ENCODE measurements around the gene DDAH1. TPM values are rescaled to one million over a fixed set of nuclear protein-coding genes. Genes with fewer than 3 reads are reported as not detected.

Gene DDAH1
- total RNA-seq, 4 donors from 2014 or later: 12.9 to 28.9 (median 18.2) TPM

DNA sequence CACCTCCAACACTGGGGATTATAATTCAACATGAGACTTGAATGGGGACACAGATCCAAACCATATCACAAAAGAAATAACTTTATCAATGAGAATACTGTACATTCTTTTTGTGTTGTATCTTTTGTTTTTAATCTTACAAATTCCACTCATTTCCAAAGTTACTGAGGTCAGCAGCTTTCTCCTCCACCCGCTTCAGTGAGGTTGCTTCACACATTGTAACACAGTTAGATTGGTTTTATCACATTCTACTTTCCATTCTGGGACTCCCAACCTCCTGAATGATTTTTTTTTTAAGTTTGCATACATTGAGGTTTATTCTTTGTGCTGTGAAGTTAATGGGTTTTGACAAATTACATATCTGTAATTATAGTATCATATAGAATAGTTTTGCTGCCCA, 43.8 kb downstream of the DDAH1 start:
- H3K27me3 ChIP-seq: no peaks in the 10 kb centered on the region
- no peak overlapping the region for H3K27ac ChIP-seq
- no peaks in the 10 kb centered on the region for H3K36me3 ChIP-seq
- no peak for DNase-seq
- no peak overlapping the region for H3K4me3 ChIP-seq
- intact Hi-C loops (cut with DNase I; ENCODE audit: low total_unique reads): no loop called here
- TF ChIP-seq POLR2A (IDR thresholded peaks at IDR 0.05): no peak
- TF ChIP-seq, protein P1, sequence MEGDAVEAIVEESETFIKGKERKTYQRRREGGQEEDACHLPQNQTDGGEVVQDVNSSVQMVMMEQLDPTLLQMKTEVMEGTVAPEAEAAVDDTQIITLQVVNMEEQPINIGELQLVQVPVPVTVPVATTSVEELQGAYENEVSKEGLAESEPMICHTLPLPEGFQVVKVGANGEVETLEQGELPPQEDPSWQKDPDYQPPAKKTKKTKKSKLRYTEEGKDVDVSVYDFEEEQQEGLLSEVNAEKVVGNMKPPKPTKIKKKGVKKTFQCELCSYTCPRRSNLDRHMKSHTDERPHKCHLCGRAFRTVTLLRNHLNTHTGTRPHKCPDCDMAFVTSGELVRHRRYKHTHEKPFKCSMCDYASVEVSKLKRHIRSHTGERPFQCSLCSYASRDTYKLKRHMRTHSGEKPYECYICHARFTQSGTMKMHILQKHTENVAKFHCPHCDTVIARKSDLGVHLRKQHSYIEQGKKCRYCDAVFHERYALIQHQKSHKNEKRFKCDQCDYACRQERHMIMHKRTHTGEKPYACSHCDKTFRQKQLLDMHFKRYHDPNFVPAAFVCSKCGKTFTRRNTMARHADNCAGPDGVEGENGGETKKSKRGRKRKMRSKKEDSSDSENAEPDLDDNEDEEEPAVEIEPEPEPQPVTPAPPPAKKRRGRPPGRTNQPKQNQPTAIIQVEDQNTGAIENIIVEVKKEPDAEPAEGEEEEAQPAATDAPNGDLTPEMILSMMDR (IDR thresholded peaks at IDR 0.05): no peak
- H3K9me3 ChIP-seq: no peaks in the 10 kb centered on the region
- no peaks in the 10 kb centered on the region for H3K4me1 ChIP-seq

DNA sequence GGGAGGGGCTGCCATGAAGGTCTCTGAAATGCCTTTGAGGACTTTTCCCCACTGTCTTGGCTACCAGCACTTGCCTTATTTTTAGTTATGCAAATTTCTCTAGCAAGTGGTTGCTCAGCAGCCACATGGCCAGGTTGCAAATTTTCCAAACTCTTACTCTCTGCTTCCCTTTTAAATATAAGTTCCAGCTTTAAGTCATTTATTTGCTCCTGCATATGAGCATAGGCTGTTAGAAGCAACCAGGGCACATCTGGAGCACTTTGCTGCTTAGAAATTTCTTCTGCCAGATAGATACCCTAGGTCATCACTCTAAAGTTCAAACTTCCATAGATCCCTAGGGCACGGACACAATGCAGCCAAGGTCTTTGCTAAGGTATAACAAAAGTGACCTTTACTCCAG, 44.8 kb downstream of the DDAH1 start:
- no peak for TF ChIP-seq POLR2A (IDR thresholded peaks at IDR 0.05)
- TF ChIP-seq, protein P1 (IDR thresholded peaks at IDR 0.05): no peak
- H3K27ac ChIP-seq: no peak overlapping the region
- H3K36me3 ChIP-seq: no peaks in the 10 kb centered on the region
- no peaks in the 10 kb centered on the region for H3K27me3 ChIP-seq
- H3K9me3 ChIP-seq: no peaks in the 10 kb centered on the region
- intact Hi-C loops (cut with DNase I; ENCODE audit: low total_unique reads): no loop called here
- DNase-seq: no peak
- H3K4me1 ChIP-seq: no peaks in the 10 kb centered on the region
- no peak overlapping the region for H3K4me3 ChIP-seq

DNA sequence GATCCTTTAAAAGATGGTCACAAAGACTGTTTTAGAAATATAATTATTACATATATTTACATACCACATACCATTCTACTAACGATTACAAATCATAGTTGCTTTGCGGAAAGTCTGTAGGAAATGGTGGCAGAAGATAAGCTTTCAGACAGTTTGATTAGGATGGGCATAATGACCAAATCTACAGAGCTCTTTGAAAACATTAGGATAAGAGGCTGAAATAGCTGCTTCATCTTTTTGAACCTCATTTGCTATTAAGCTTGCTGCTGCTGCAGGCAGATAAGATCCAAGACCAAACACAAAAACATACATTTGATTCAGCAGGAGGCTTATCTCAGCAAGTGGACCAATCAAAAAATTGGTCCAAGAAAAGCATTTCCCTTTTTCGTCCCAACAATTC, 47.1 kb downstream of the DDAH1 start:
- H3K4me1 ChIP-seq: no peaks in the 10 kb centered on the region
- H3K27me3 ChIP-seq: no peaks in the 10 kb centered on the region
- H3K4me3 ChIP-seq: no peak overlapping the region
- no peaks in the 10 kb centered on the region for H3K9me3 ChIP-seq
- H3K36me3 ChIP-seq: no peaks in the 10 kb centered on the region
- no peak overlapping the region for H3K27ac ChIP-seq
- intact Hi-C loops (cut with DNase I; ENCODE audit: low total_unique reads): no loop called here
- no peak for TF ChIP-seq POLR2A (IDR thresholded peaks at IDR 0.05)
- TF ChIP-seq, protein P1 (IDR thresholded peaks at IDR 0.05): no peak
- DNase-seq: no peak

DNA sequence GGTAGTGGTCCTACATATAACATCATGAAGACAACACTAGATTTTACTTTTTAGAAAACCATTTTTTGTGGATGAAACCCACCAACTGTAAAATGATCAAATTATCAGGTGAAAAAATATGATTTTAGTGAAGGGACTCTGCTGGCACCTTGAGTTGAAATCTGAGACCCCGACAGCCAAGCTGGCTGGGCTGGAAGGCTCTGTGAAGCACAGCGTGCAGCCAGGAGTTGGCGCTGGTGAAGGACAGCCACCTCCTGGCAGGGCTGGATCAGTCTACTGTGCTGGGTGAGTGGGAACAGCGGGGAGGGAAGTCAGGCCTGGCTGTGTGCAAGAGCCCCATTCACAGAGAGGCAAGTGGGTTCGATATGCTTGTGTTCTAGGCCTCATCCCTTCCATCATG, 47.9 kb downstream of the DDAH1 start:
- H3K27me3 ChIP-seq: no peaks in the 10 kb centered on the region
- no peaks in the 10 kb centered on the region for H3K36me3 ChIP-seq
- intact Hi-C loops (cut with DNase I; ENCODE audit: low total_unique reads): no loop called here
- no peaks in the 10 kb centered on the region for H3K9me3 ChIP-seq
- H3K4me3 ChIP-seq: no peak overlapping the region
- no peaks in the 10 kb centered on the region for H3K4me1 ChIP-seq
- DNase-seq: no peak
- no peak for TF ChIP-seq POLR2A (IDR thresholded peaks at IDR 0.05)
- TF ChIP-seq, protein P1 (IDR thresholded peaks at IDR 0.05): no peak
- no peak overlapping the region for H3K27ac ChIP-seq

DNA sequence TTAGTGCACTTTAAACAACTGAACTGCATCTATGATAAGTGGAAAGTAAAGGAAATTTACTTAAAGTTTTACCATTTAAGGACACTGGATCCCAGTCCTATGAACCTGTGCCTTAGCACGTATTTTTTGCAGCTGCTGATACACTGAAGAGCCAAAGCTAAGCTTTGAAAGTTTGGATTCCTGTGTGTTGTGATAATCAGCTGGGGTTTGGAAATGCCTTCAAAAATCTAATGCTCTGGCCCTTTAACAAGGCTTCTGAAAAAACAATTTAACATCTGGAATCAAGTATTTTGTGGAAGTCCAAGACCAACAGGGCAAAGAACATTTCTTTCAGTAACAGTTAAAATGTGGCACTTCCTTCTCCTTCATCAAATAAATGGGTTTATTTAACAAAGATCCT, 51.8 kb downstream of the DDAH1 start:
- TF ChIP-seq POLR2A (IDR thresholded peaks at IDR 0.05): no peak
- TF ChIP-seq, protein P1 (IDR thresholded peaks at IDR 0.05): no peak
- no peak for DNase-seq
- Histone ChIP-seq H3K4me1 (no peaks in the 10 kb centered on the region), H3K36me3 (no peaks in the 10 kb centered on the region), H3K27me3 (no peaks in the 10 kb centered on the region), H3K4me3 (no peak overlapping the region), H3K9me3 (no peaks in the 10 kb centered on the region), H3K27ac (no peak overlapping the region)
- intact Hi-C loops (cut with DNase I; ENCODE audit: low total_unique reads): no loop called here

Data from uterus (tissue), 4 donors.